Endothelial cell of umbilical vein (primary cell): ENCODE data around the gene PRDM16. TPM values are rescaled to one million over a fixed set of nuclear protein-coding genes. Genes with fewer than 3 reads are reported as not detected.

Experiments
- BruUV-seq: library from RNA; stranded (reverse); fragments of 400-500 nt; replicated peaks from 2 replicates; lab custom pipeline; 2021; lab: Mats Ljungman, UMichigan
- CTCF ChIA-PET: fragments of 300-600, 350-600 bp; sonication (Branson Sonifier 250); formaldehyde crosslinking; loops from one replicate; lab custom pipeline; 2021; ENCODE audit warnings: antibody characterized with exemption, inconsistent platforms; lab: Charles Lee
- POLR2A ChIA-PET: fragments of 300-600, 350-600 bp; sonication (Branson Sonifier 250); formaldehyde crosslinking; loops from one replicate; lab custom pipeline; 2021; ENCODE audit warnings: antibody characterized with exemption, inconsistent platforms; lab: Charles Lee
- DNase-seq: peaks from one replicate; pipeline ENCODE4 v3.0.0-alpha.2; 2011; ENCODE audit warnings: low read depth, low spot score
- FAIRE-seq: peaks from 2 replicates; lab custom pipeline; 2011; peaks lifted over from hg19 to GRCh38; lab: Jason Lieb, UNC
- H2AFZ ChIP-seq: 2 replicates; pipeline ENCODE4 v1.6.0; 2012; ENCODE audit warnings: low read depth, low read length, control low read depth, inconsistent platforms
- H3K27ac ChIP-seq: 2 replicates; pipeline ENCODE4 v1.5.1; 2011; ENCODE audit warnings: low read depth, mild to moderate bottlenecking, control low read depth, low read length, moderate library complexity; ENCODE audit not compliant: insufficient read depth
- H3K27me3 ChIP-seq, 2 experiments: 2 replicates each; pipeline versions ENCODE4 v1.6.0 to v1.6.1; 2011; ENCODE audit warnings: low read length in 2 of 2, mixed read lengths in 1 of 2; ENCODE audit not compliant: control insufficient read depth in 2 of 2, insufficient read depth in 2 of 2
- H3K36me3 ChIP-seq, 2 experiments: 2 replicates in 1 of 2; 3 replicates in 1 of 2; pipeline ENCODE4 v1.5.1; 2011; ENCODE audit warnings: low read length in 2 of 2, mild to moderate bottlenecking in 1 of 2, moderate library complexity in 1 of 2; ENCODE audit not compliant: control insufficient read depth in 2 of 2, insufficient read depth in 2 of 2; ENCODE audit errors: extremely low read depth in 1 of 2
- H3K4me1 ChIP-seq: 3 replicates; pipeline ENCODE4 v1.5.1; 2011; ENCODE audit warnings: mild to moderate bottlenecking, low read length; ENCODE audit not compliant: control insufficient read depth, insufficient read depth; ENCODE audit errors: extremely low read depth
- H3K4me2 ChIP-seq: 2 replicates; pipeline ENCODE4 v1.6.1; 2011; ENCODE audit warnings: low read length, control low read depth, mixed read lengths; ENCODE audit not compliant: insufficient read depth
- H3K4me3 ChIP-seq, 3 experiments: fragments of 200-600 bp in 1 of 3; sonication (generic), shearing (Covaris generic) in 1 of 3; replicated peaks in 1 of 3; 2 replicates each; pipeline ENCODE4 v1.5.1; 2011 to 2016; ENCODE audit warnings: control low read depth in 3 of 3, low read length in 3 of 3, mild to moderate bottlenecking in 2 of 3, inconsistent platforms in 1 of 3, low read depth in 1 of 3, moderate library complexity in 1 of 3; ENCODE audit not compliant: insufficient read depth in 1 of 3
- H3K79me2 ChIP-seq: 2 replicates; pipeline ENCODE4 v1.6.0; 2012; ENCODE audit warnings: low read length, inconsistent platforms; ENCODE audit not compliant: control insufficient read depth, insufficient read depth
- H3K9ac ChIP-seq: replicated peaks from 2 replicates; pipeline ENCODE3; 2011; ENCODE audit warnings: low read length, control low read depth; ENCODE audit not compliant: insufficient read depth; ENCODE audit errors: extremely low read depth
- H3K9me1 ChIP-seq: replicated peaks from 3 replicates; pipeline ENCODE4 v1.6.0; 2011; ENCODE audit warnings: mild to moderate bottlenecking, low read length; ENCODE audit not compliant: control insufficient read depth, insufficient read depth; ENCODE audit errors: extremely low read depth
- H3K9me3 ChIP-seq: replicated peaks from 2 replicates; pipeline ENCODE4 v1.5.1; 2012; ENCODE audit warnings: low read length, inconsistent platforms; ENCODE audit not compliant: control insufficient read depth, insufficient read depth
- H4K20me1 ChIP-seq: replicated peaks from 2 replicates; pipeline ENCODE3; 2011; ENCODE audit warnings: mild to moderate bottlenecking, low read length; ENCODE audit not compliant: control insufficient read depth, insufficient read depth; ENCODE audit errors: extremely low read depth
- CTCF ChIP-seq, 2 donors: IDR thresholded peaks; 1 replicate in 1 of 2; 2 replicates in 1 of 2; pipeline ENCODE4 v1.5.1; 2011; ENCODE audit warnings: low read length in 2 of 2, mild to moderate bottlenecking in 2 of 2, moderate library complexity in 2 of 2, control low read depth in 1 of 2, inconsistent platforms in 1 of 2, low read depth in 1 of 2; ENCODE audit not compliant: insufficient read depth in 1 of 2; ENCODE audit errors: extremely low read depth in 1 of 2
- EZH2 ChIP-seq: IDR thresholded peaks from 2 replicates; pipeline ENCODE4 v1.6.1; 2012; ENCODE audit warnings: borderline replicate concordance, low read depth, mild to moderate bottlenecking, moderate library complexity, low read length, inconsistent platforms; ENCODE audit not compliant: severe bottlenecking
- FOS ChIP-seq: IDR thresholded peaks from 2 replicates; pipeline ENCODE4 v1.6.1; 2011; ENCODE audit warnings: mild to moderate bottlenecking, low read length, moderate library complexity, borderline replicate concordance; ENCODE audit not compliant: insufficient read depth
- GATA2 ChIP-seq: IDR thresholded peaks from 2 replicates; pipeline ENCODE4 v1.7.0; 2011; ENCODE audit warnings: low read depth, mild to moderate bottlenecking, moderate library complexity, mixed read lengths, low read length; ENCODE audit not compliant: insufficient read length, insufficient read depth
- JUN ChIP-seq: IDR thresholded peaks from 2 replicates; pipeline ENCODE4 v1.6.1; 2011; ENCODE audit warnings: borderline replicate concordance, low read depth; ENCODE audit not compliant: insufficient read length, insufficient read depth
- MAX ChIP-seq: IDR thresholded peaks from 2 replicates; pipeline ENCODE4 v1.6.1; 2011; ENCODE audit not compliant: insufficient read depth, insufficient read length
- MYC ChIP-seq: IDR thresholded peaks from one replicate; pipeline ENCODE4 v1.6.1; 2011; ENCODE audit warnings: mild to moderate bottlenecking, low read depth, low read length
- POLR2A ChIP-seq: IDR thresholded peaks from 2 replicates; pipeline ENCODE4 v1.6.1; 2012; ENCODE audit warnings: low read depth, mild to moderate bottlenecking, control low read depth, low read length
- POLR2AphosphoS5 ChIP-seq: IDR thresholded peaks from 2 replicates; pipeline ENCODE4 v1.6.1; 2012; ENCODE audit warnings: low read depth, mild to moderate bottlenecking, control low read depth, low read length, moderate library complexity; ENCODE audit not compliant: insufficient read depth
- dilution Hi-C: fragments of 300-500 bp; cut with MboI; formaldehyde crosslinking; loops from one replicate; pipeline ENCODE4 v1.15.0; 2019; ENCODE audit warnings: low sequenced_read_pairs; ENCODE audit not compliant: extremely low pct_ligation_motif_present
- intact Hi-C: fragments of 100-400 bp; cut with micrococcal nuclease; formaldehyde crosslinking; loops from one replicate; pipeline ENCODE4 v1.10.0; 2022
- polyA plus RNA-seq, 4 experiments: library from polyadenylated mRNA; depleted of rRNA in 3 of 4; stranded (reverse) in 3 of 4; unstranded in 1 of 4; fragments of >200 nt; gene quantifications; 2 replicates each; pipeline versions ENCODE4 v1.2.1 to v1.2.3, GENCODE V29; 2011 to 2012; ENCODE audit warnings: missing spikeins in 1 of 4
- total RNA-seq: library from RNA; stranded (reverse); gene quantifications from 2 replicates; pipeline ENCODE4 v1.2.3, GENCODE V29; 2021

The PRDM16 gene
- total and polyA plus RNA-seq, 2 donors (not counting 3 experiments of a cell fraction or from before 2014, with no cell fraction given): not detected

GRCh38 chr1:3113047-3113740 lies 44.2 kb downstream of the PRDM16 start:
- H3K9me3 ChIP-seq: peaks cover 6% of the 10 kb centered on the region
- H3K4me2 ChIP-seq: no peak overlapping the region
- H3K4me3 ChIP-seq: no peak overlapping the region
- no peaks in the 10 kb centered on the region for H4K20me1 ChIP-seq
- H3K9ac ChIP-seq: no peak overlapping the region
- H3K9me1 ChIP-seq: no peaks in the 10 kb centered on the region
- H3K36me3 ChIP-seq: no peaks in the 10 kb centered on the region
- FAIRE-seq: no peak
- intact Hi-C loops (no loop called here), dilution Hi-C loops (no loop called here)
- no peaks in the 10 kb centered on the region for H3K27me3 ChIP-seq
- H2AFZ ChIP-seq: no peak overlapping the region
- ChIA-PET POLR2A (no interaction called here), CTCF (no interaction called here)
- no TSS peak for BruUV-seq
- no peaks in the 10 kb centered on the region for H3K79me2 ChIP-seq
- DNase-seq: no peak
- TF ChIP-seq FOS: no peak
- TF ChIP-seq MYC: no peak
- no peak for TF ChIP-seq CTCF (IDR thresholded peaks at IDR 0.05; ENCODE audit: extremely low read depth in 1 of 2, insufficient read depth in 1 of 2, low read depth in 1 of 2, low read length in 2 of 2)
- no peak for TF ChIP-seq GATA2
- TF ChIP-seq POLR2AphosphoS5: no peak
- TF ChIP-seq POLR2A: no peak
- no peak for TF ChIP-seq EZH2
- TF ChIP-seq MAX: no peak
- TF ChIP-seq JUN: no peak
- no peaks in the 10 kb centered on the region for H3K4me1 ChIP-seq
- no peak overlapping the region for H3K27ac ChIP-seq
